CD4-positive, alpha-beta memory T cell (primary cell): Measurements from ENCODE around the gene DDX10. TPM values are rescaled to one million over a fixed set of nuclear protein-coding genes. Genes with fewer than 3 reads are reported as not detected.
A peak's percentile ranks its signal among the peaks of the same experiment; 100 is the strongest.

Source experiments
- CTCF ChIA-PET: fragments of 350-600 bp; sonication (Branson Sonifier 250); formaldehyde crosslinking; loops from one replicate; lab custom pipeline; 2021; ENCODE audit warnings: inconsistent platforms; ENCODE audit not compliant: partially characterized antibody; lab: Charles Lee
- POLR2A ChIA-PET: fragments of 350-600 bp; sonication (Branson Sonifier 250); formaldehyde crosslinking; loops from one replicate; lab custom pipeline; 2021; ENCODE audit not compliant: partially characterized antibody; lab: Charles Lee
- DNase-seq, 5 donors: peaks; one replicate each; pipeline versions ENCODE4 v3.0.0 to v3.0.0-alpha.2; 2020 to 2022; ENCODE audit warnings: mixed read lengths in 1 of 5
- H3K27ac ChIP-seq: one replicate; pipeline ENCODE4 v1.7.0; 2013; ENCODE audit warnings: low read depth, low read length
- H3K27me3 ChIP-seq: 2 replicates; pipeline ENCODE4 v1.7.0; 2013; ENCODE audit warnings: mild to moderate bottlenecking, low read length, moderate library complexity; ENCODE audit not compliant: insufficient read depth
- H3K36me3 ChIP-seq: 2 replicates; pipeline ENCODE4 v1.7.0; 2013; ENCODE audit warnings: mild to moderate bottlenecking, low read length, moderate library complexity; ENCODE audit not compliant: insufficient read depth
- H3K4me1 ChIP-seq: 2 replicates; pipeline ENCODE4 v1.7.0; 2013; ENCODE audit warnings: mild to moderate bottlenecking, low read length, moderate library complexity; ENCODE audit not compliant: insufficient read depth
- H3K4me3 ChIP-seq, 2 donors: one replicate each; pipeline ENCODE4 v1.7.0; 2013; ENCODE audit warnings: low read length in 2 of 2, mild to moderate bottlenecking in 1 of 2
- H3K9me3 ChIP-seq, 2 donors: one replicate each; pipeline ENCODE4 v1.7.0; 2013; ENCODE audit warnings: low read length in 2 of 2, control low read depth in 1 of 2; ENCODE audit not compliant: control insufficient read depth in 1 of 2
- H3K27ac Mint-ChIP-seq, 7 donors: one replicate each; pipeline ENCODE4 v1.8.0; 2020 to 2021; ENCODE audit warnings: mixed read lengths in 7 of 7, mild to moderate bottlenecking in 6 of 7, inconsistent platforms in 3 of 7, moderate library complexity in 3 of 7
- H3K27me3 Mint-ChIP-seq, 2 donors: one replicate each; pipeline ENCODE4 v1.8.0; 2020 to 2021; ENCODE audit warnings: mixed read lengths in 2 of 2
- H3K36me3 Mint-ChIP-seq, 2 donors: one replicate each; pipeline ENCODE4 v1.8.0; 2020 to 2021; ENCODE audit warnings: mixed read lengths in 2 of 2, inconsistent platforms in 1 of 2, mild to moderate bottlenecking in 1 of 2
- H3K4me1 Mint-ChIP-seq, 4 donors: one replicate each; pipeline ENCODE4 v1.8.0; 2020 to 2021; ENCODE audit warnings: mixed read lengths in 4 of 4, mild to moderate bottlenecking in 1 of 4
- H3K4me3 Mint-ChIP-seq, 8 donors: one replicate each; pipeline ENCODE4 v1.8.0; 2020 to 2021; ENCODE audit warnings: mixed read lengths in 8 of 8, mild to moderate bottlenecking in 7 of 8, moderate library complexity in 6 of 8, inconsistent platforms in 3 of 8
- H3K9me3 Mint-ChIP-seq, 8 donors: one replicate each; pipeline ENCODE4 v1.8.0; 2020 to 2021; ENCODE audit warnings: mixed read lengths in 8 of 8, mild to moderate bottlenecking in 5 of 8, inconsistent platforms in 3 of 8, moderate library complexity in 1 of 8
- intact Hi-C: fragments of 100-400 bp; cut with micrococcal nuclease; formaldehyde crosslinking; loops from one replicate; pipeline ENCODE4 v1.15.1; 2023
- polyA plus RNA-seq, 2 donors: library from polyadenylated mRNA; unstranded; fragments of 300-500 nt; fragmentation: Illumina TruSeq; gene quantifications; one replicate each; pipeline ENCODE4 v1.2.3, GENCODE V29; 2021
- total RNA-seq, 2 experiments: library from RNA; stranded (reverse); gene quantifications; one replicate each; pipeline ENCODE4 v1.2.3, GENCODE V29; 2021

DDX10 gene
- total and polyA plus RNA-seq, 4 experiments from 2014 or later: 15.7 to 18.2 (median 16.7) TPM

- ChIA-PET CTCF (no interaction called here), POLR2A (no interaction called here)
- Histone ChIP-seq H3K27me3 (no peaks in the 10 kb centered on the region), H3K36me3 (no peaks in the 10 kb centered on the region), H3K9me3 (no peaks in the 10 kb centered on the region), H3K4me3 (no peak overlapping the region), H3K27ac (no peak overlapping the region), H3K4me1 (no peaks in the 10 kb centered on the region)
- Mint-ChIP-seq H3K4me1 (peaks cover 0 to 3% (median 0%) of the 10 kb centered on the region in 4 donors), H3K36me3 (peaks cover 0 to 19% of the 10 kb centered on the region in 2 donors), H3K4me3 (no peak overlapping the region), H3K27ac (no peak overlapping the region), H3K27me3 (no peaks in the 10 kb centered on the region), H3K9me3 (peaks cover 2 to 8% (median 5%) of the 10 kb centered on the region in 8 donors)
- intact Hi-C loops: no loop called here
- no peak for DNase-seq
These were observed 227.1 kb downstream of the DDX10 start for GRCh38 chr11:108891909-108892511.

DNA sequence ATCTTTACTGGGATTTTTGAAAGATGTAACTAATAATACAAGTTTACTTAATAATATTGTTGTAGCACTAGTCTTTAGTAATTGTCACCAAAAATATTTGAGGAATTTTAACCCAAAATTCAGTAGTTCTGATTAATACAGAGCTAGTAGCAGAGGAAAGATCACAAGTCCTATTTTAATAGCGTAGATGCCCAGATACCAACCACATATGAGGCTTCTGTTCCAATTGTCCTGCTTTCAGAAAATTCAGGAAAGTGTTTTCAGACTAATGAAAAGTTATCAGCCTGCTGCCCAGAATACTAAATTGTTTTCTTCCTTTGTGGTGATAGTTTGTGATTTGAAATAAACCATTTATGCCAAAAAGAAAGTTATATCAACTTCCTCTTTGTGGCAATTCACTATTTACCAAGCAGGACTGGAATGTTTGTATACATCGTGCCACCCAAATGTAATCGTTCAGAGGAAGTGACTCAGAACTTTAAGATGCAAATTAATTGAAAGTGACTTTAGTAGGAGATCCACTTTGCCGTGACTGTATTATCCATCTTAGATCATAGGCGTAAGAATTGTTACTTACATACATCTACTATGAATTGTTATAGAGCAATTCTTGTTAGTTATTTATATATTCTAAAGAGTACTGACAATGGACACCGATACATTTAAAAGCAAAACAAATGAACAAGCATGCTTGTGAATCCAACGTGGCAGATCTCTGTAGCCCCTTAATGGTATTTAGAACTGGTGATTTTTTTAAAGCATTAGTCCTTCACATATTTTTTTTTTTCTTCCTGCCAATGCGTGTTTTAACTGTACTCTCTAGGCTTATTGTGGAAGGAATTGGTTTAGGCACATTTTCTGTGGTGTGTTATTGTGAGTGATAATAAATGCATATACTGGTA lies 231.0 kb downstream of the DDX10 start:
- no peaks in the 10 kb centered on the region for H3K36me3 ChIP-seq
- H3K27me3 Mint-ChIP-seq: no peaks in the 10 kb centered on the region
- no peak overlapping the region for H3K4me3 ChIP-seq
- H3K4me1 ChIP-seq: no peaks in the 10 kb centered on the region
- H3K36me3 Mint-ChIP-seq: peaks cover 17 to 42% of the 10 kb centered on the region in 2 donors
- H3K27ac ChIP-seq: no peak overlapping the region
- H3K9me3 ChIP-seq: no peaks in the 10 kb centered on the region
- DNase-seq: no peak
- no peaks in the 10 kb centered on the region for H3K27me3 ChIP-seq
- no peak overlapping the region for H3K4me3 Mint-ChIP-seq
- peaks cover 0 to 2% (median under 1%) of the 10 kb centered on the region in 4 donors for H3K4me1 Mint-ChIP-seq
- intact Hi-C loops: no loop called here
- H3K9me3 Mint-ChIP-seq: peaks cover 2 to 22% (median 16%) of the 10 kb centered on the region in 8 donors
- ChIA-PET CTCF (no interaction called here), POLR2A (no interaction called here)
- H3K27ac Mint-ChIP-seq: no peak overlapping the region

DNA sequence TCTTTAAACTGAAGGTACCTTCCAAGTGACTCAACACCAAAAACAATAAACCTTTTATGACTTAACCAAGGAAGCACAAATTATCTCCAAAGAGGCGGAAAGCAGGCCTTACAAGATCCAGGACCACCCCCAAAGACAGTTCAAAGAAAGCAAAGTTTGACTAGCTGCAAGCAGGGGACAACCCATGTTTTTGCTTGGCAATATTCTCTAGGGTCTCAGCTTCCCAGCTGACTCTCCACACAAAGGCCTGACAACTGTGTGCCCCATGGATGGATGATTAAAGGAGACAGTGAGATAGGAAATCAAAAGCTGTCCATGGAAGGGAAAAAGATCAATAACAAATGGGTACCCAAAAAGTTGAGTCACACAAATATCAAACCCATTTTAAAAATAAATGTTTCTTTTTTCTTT lies 232.2 kb downstream of the DDX10 start:
- Mint-ChIP-seq H3K36me3 (peaks cover 19 to 42% of the 10 kb centered on the region in 2 donors), H3K9me3 (peaks cover 2 to 22% (median 16%) of the 10 kb centered on the region in 8 donors), H3K4me3 (peak overlapping the region in 1 of 8 donors; percentile 43), H3K27me3 (no peaks in the 10 kb centered on the region), H3K27ac (no peak overlapping the region), H3K4me1 (peaks cover 0 to 3% (median under 1%) of the 10 kb centered on the region in 4 donors)
- Histone ChIP-seq H3K4me1 (no peaks in the 10 kb centered on the region), H3K4me3 (no peak overlapping the region), H3K9me3 (no peaks in the 10 kb centered on the region), H3K27me3 (no peaks in the 10 kb centered on the region), H3K36me3 (no peaks in the 10 kb centered on the region), H3K27ac (no peak overlapping the region)
- DNase-seq: no peak
- ChIA-PET CTCF (no interaction called here), POLR2A (no interaction called here)
- intact Hi-C loops: no loop called here

DNA sequence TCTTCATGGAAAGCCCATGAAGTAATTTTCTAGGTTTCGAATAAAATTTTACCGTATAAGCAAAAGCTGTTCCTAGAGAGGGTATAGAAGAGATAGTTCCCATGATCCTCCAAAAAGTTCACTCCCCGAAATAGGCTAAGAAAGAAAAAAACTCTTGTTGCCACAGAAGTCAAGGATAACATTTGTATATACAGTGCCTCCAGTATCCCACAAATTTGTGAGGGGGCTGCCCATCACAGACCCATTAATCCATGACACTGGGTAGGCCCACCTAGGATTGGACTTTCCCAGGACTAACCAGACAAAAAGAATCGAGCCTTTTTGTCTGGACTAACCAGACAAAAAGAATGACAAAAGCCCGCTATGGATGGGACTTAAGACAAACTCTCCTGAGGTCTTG lies 233.0 kb downstream of the DDX10 start:
- DNase-seq: no peak
- no peaks in the 10 kb centered on the region for H3K4me1 ChIP-seq
- no peak overlapping the region for H3K27ac ChIP-seq
- H3K9me3 ChIP-seq: no peaks in the 10 kb centered on the region
- CTCF ChIA-PET: no interaction called here
- no peaks in the 10 kb centered on the region for H3K27me3 Mint-ChIP-seq
- POLR2A ChIA-PET: no interaction called here
- H3K4me3 Mint-ChIP-seq: no peak overlapping the region
- no peaks in the 10 kb centered on the region for H3K27me3 ChIP-seq
- H3K4me1 Mint-ChIP-seq: peaks cover 0 to 3% (median under 1%) of the 10 kb centered on the region in 4 donors
- no peak overlapping the region for H3K27ac Mint-ChIP-seq
- no peaks in the 10 kb centered on the region for H3K36me3 ChIP-seq
- no peak overlapping the region for H3K4me3 ChIP-seq
- H3K9me3 Mint-ChIP-seq: peaks cover 2 to 22% (median 16%) of the 10 kb centered on the region in 8 donors
- peaks cover 19 to 39% of the 10 kb centered on the region in 2 donors for H3K36me3 Mint-ChIP-seq
- intact Hi-C loops: no loop called here

- no peak for DNase-seq
- Histone ChIP-seq H3K36me3 (no peaks in the 10 kb centered on the region), H3K27me3 (no peaks in the 10 kb centered on the region), H3K4me3 (no peak overlapping the region), H3K4me1 (no peaks in the 10 kb centered on the region), H3K9me3 (no peaks in the 10 kb centered on the region), H3K27ac (no peak overlapping the region)
- ChIA-PET POLR2A (no interaction called here), CTCF (no interaction called here)
- intact Hi-C loops: no loop called here
- Mint-ChIP-seq H3K27ac (no peak overlapping the region), H3K4me3 (no peak overlapping the region), H3K36me3 (peaks cover 19 to 34% of the 10 kb centered on the region in 2 donors), H3K4me1 (peaks cover 0 to 3% (median under 1%) of the 10 kb centered on the region in 4 donors), H3K27me3 (no peaks in the 10 kb centered on the region), H3K9me3 (peaks cover 0 to 22% (median 13%) of the 10 kb centered on the region in 8 donors)
These were observed 236.5 kb downstream of the DDX10 start for GRCh38 chr11:108901359-108901758.

- H3K27ac ChIP-seq: no peak overlapping the region
- Mint-ChIP-seq H3K4me1 (peaks cover 0 to 3% (median under 1%) of the 10 kb centered on the region in 4 donors), H3K27me3 (no peaks in the 10 kb centered on the region), H3K36me3 (peaks cover 19 to 28% of the 10 kb centered on the region in 2 donors), H3K4me3 (no peak overlapping the region), H3K9me3 (peaks cover 0 to 17% (median 10%) of the 10 kb centered on the region in 8 donors), H3K27ac (no peak overlapping the region)
- H3K4me1 ChIP-seq: no peaks in the 10 kb centered on the region
- CTCF ChIA-PET: no interaction called here
- no peaks in the 10 kb centered on the region for H3K36me3 ChIP-seq
- DNase-seq: no peak
- H3K9me3 ChIP-seq: no peaks in the 10 kb centered on the region
- H3K4me3 ChIP-seq: no peak overlapping the region
- POLR2A ChIA-PET: no interaction called here
- H3K27me3 ChIP-seq: no peaks in the 10 kb centered on the region
- intact Hi-C loops: no loop called here
These were observed 237.2 kb downstream of the DDX10 start for GRCh38 chr11:108902027-108902469.

DNA sequence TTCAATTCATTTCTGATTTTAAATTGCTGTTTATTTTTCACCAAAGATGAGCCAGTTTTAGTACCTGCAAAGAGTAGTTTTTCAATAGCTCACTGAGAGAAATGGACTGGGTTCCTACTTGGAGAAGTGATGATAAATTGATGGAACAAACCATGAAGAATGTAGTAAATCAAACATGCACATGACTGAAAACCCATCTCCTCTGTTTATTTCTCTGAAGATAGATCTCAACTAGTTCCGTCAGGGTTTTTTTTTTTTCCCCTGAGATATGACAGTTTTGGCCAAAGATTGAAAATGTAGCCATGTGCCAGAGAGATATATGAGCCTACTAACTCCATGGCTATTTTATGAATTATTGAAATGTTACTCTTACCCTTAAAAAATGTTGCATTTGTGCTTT lies 239.6 kb downstream of the DDX10 start:
- Mint-ChIP-seq H3K4me3 (no peak overlapping the region), H3K9me3 (peaks cover 0 to 2% (median 0%) of the 10 kb centered on the region in 8 donors), H3K36me3 (peaks cover 5 to 9% of the 10 kb centered on the region in 2 donors), H3K4me1 (peaks cover 0 to 3% (median under 1%) of the 10 kb centered on the region in 4 donors), H3K27ac (no peak overlapping the region), H3K27me3 (no peaks in the 10 kb centered on the region)
- Histone ChIP-seq H3K4me1 (no peaks in the 10 kb centered on the region), H3K27me3 (no peaks in the 10 kb centered on the region), H3K36me3 (no peaks in the 10 kb centered on the region), H3K27ac (no peak overlapping the region), H3K4me3 (no peak overlapping the region), H3K9me3 (no peaks in the 10 kb centered on the region)
- intact Hi-C loops: no loop called here
- CTCF ChIA-PET: no interaction called here
- POLR2A ChIA-PET: no interaction called here
- DNase-seq: no peak
